ENCODE results near the gene SPRY2.
"Not testable (repeated sequence)": the region's sequence is repeated elsewhere in the genome, so short reads cannot be mapped to it uniquely, and the experiment has no call there.

GRCh38 chr13:80344032-80344431 lies 3.1 kb upstream of the SPRY2 start:
- not testable (repeated sequence) for TF ChIP-seq RARB (CRISPR knock-in tag; IDR thresholded peaks at IDR 0.05); ARNTL (CRISPR knock-in tag; IDR thresholded peaks at IDR 0.05; ENCODE audit: borderline replicate concordance, low read depth); TCF4 (CRISPR knock-in tag; IDR thresholded peaks at IDR 0.05; ENCODE audit: borderline replicate concordance); GLIS3 (CRISPR knock-in tag; IDR thresholded peaks at IDR 0.05); ZNF70 (CRISPR knock-in tag; IDR thresholded peaks at IDR 0.05)
